Fibroblast of lung (primary cell): ENCODE data around the gene ITPR2.

Experiments used
- CTCF ChIP-seq, 2 donors: IDR thresholded peaks in 1 of 2; conservative IDR thresholded peaks in 1 of 2; 1 replicate in 1 of 2; 2 replicates in 1 of 2; pipeline ENCODE4 v1.5.1; 2011 to 2012; ENCODE audit warnings: low read length in 2 of 2, control low read depth in 1 of 2, inconsistent platforms in 1 of 2, low read depth in 1 of 2, mild to moderate bottlenecking in 1 of 2
- EZH2 ChIP-seq: IDR thresholded peaks from 2 replicates; pipeline ENCODE4 v1.5.1; 2012; ENCODE audit warnings: low read length, control low read depth, mild to moderate bottlenecking; ENCODE audit errors: missing control alignments

DNA sequence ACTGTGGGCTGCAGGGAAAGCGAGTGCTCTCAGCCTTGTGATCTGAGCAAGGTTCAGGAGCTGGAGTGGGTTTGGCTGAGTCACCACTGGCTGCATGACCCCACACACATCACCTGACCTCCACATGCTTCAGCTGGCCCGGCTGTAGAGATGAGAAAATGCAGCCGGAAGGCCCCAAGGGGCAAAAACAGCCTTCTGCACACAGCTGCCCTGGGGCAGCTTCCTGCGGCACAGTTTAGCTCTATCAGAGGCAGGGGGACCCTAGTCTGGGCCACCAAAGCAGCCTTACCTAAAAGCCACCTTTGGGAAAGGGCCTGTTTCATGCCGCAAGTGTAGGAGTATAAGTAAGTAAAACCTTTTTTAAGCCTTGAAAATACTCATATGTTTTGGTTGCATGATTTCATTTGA, 514.3 kb downstream of the ITPR2 start:
- TF ChIP-seq CTCF (conservative IDR thresholded peaks at IDR 0.05 in 1 of 2, IDR thresholded peaks at IDR 0.05 in 1 of 2; ENCODE audit: low read depth in 1 of 2, low read length in 2 of 2) (no peak), EZH2 (no peak)
